ENCODE measurements around the gene ANAPC13.

The ANAPC13 gene

DNA sequence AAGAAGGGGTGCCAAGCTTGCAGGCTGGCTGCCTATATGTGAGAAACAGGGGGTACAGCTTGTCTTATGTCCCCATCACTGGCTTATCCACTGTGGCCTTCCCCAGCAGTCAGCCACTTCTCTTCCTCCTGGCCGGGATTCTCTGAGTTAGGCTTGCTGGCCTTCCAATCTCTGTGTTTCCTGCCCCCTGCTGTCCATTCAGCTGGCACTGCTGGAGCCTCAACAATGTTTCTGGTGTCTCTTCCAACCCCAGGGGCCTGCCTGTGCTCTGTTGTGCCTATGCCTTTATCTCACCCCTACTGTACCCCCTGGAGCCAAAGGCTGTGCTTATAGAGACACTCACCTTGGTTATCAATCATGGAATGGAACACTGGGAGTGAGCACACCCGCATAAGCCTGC is 36.5 kb downstream of the ANAPC13 start:
- no peak for DNase-seq (ENCODE audit: low read depth)

DNA sequence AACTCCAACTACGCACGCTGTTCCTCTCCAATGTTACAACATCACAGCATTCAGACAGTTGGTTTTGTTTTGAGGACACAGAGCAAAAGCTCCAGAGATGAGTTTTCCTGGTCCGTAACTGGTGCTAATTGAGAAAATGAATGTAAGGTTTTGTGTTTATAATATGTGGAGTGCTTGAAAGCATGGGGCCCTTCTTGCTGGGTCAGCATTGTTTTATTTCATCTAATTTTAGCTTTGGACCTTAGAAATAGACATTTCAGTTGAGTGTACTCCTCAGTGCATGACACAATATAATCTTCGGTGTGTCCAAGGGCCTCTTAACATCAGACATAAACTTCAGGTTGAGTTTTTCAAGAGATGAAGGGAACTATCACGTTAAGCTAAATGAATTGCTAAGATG is 37.1 kb downstream of the ANAPC13 start:
- no peak for DNase-seq (ENCODE audit: low read depth)

- no peak for DNase-seq (ENCODE audit: low read depth)
Observed at GRCh38 chr3:134447351-134447750, 38.4 kb downstream of the ANAPC13 start.

GRCh38 chr3:134446800-134447199 is 39.0 kb downstream of the ANAPC13 start:
- DNase-seq (ENCODE audit: low read depth): no peak

DNA sequence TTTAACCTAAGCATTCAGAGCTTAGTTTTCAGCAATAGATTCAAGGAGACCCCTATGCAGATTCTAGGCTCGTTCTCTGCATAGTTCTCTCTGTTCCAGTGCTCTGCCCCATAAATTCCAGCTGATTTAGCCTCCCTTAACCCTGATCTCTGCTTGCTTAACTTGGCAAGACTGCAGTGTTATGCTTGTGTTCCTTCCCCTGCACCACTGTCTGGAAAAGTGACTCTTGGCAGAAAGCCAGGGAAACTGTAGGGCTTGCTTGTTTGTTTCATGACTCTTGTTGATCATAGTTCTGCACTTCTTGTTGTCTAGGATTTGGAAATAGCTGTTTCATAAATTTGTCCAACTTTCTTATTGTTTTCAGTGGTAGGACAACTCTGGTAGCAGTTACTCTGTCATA is 40.1 kb downstream of the ANAPC13 start:
- no peak for DNase-seq (ENCODE audit: low read depth)

DNA sequence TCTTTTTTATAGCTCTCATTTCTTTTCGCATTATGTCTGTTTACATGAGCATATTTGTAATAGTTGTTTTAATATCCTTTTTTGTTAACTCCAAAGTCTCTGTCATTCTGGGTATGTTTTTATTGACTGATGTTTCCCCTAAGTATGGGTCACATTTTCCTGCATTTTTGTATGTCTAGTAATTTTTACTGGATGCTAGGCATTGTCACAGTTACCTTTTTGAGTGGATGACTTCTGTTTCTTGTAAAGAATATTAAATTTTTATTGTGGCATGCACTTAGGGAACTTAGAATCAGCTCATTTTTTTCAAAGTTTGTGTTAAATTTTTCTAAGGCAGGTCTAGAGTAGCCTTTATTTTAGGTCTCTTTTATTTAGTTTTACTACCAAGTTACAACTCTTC is 40.7 kb downstream of the ANAPC13 start:
- DNase-seq (ENCODE audit: low read depth): no peak

- no peak for DNase-seq (ENCODE audit: low read depth)
Observed at GRCh38 chr3:134441821-134442220, 44.0 kb downstream of the ANAPC13 start.

DNA sequence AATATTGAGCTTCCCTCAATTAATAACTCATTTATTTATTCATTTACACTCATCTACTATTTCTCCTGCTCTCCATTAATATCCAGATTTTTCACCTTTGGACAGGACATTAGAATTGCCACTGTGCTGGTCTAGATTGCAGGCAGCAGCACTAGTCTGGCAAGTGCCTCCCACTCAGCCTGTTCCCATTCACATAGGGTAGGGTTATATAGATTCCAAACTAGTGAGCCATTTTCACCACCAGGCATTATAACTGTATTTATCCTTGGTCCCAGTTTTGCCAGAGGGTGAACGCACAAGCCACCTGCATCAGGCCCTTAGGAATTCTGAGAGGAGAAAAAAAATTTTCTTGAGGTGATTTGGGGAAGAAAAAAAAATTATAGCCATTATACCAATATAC is 44.5 kb downstream of the ANAPC13 start:
- DNase-seq (ENCODE audit: low read depth): no peak

- no peak for DNase-seq (ENCODE audit: low read depth)
Observed at GRCh38 chr3:134437211-134437752, 48.5 kb downstream of the ANAPC13 start.

DNA sequence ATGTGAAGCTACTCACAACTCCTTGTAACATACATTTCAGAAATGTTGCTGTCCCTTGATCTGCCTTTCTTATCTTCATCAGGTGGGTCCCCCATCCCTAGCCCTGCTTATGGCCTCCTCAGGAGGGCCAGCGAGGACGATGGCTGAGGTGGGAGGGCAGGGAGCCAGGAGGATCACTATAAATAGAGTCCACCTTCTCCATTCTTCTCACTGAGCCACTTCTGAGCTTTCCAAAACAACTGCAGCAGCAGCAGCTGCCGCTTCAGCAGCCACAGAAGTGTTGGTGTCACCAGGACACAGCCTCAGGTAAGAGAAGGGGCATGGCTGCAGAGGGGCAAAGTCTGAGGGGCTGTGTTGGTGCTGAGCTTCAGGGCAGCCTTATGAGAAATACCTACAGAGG is 53.5 kb downstream of the ANAPC13 start:
- DNase-seq (ENCODE audit: low read depth): no peak

DNA sequence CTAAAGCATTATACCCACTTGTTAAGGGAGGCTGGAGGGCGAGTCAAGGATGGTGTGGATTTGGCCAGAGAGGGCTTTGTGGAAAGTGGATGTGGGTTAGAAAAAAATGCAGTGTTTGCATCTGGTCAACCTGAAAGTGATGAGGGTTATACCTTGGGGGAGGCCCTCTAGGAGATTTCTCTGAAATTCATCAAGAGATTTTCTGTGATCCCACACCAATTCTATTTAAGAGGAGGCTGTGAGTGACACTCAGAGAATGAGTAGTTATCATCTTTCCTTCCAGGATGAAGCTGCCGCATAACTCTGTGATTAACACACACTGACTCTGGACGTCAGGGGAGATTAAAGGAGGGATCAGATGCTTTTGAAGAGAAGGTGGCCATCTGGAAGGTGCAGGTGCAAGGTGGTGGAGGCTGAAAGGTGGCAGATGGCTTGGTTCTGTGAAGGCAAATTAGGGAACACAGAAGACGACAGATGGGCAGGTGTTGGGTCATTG is 54.8 kb downstream of the ANAPC13 start:
- no peak for DNase-seq (ENCODE audit: low read depth)

- DNase-seq (ENCODE audit: low read depth): no peak
Observed at GRCh38 chr3:134430174-134430573, 55.6 kb downstream of the ANAPC13 start.

DNA sequence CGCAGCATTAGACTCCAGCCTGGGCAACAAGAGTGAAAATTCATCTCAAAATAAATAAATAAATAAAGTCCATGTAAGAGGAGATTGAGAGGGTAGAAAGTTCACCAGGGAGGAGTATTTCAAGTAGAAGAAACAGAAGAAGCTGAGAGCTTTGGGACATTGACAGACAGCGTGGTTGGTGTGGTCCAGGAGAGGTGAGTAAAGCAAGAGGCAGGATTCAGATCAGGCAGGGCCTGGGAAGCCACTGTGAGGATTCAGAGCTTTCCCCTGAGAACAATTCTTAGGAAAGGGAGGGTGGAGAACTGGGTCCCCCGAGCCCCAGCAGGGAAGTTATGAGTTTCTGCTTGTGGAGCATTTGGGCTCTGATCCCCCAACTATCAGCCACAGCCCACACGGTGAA is 57.4 kb downstream of the ANAPC13 start:
- no peak for DNase-seq (ENCODE audit: low read depth)

All from activated T-helper 1 cell treated with Interleukin-2 at 50 U/mL for 16 hours (primary cell).